Neural progenitor cell (in vitro differentiated cells): Measurements from ENCODE around the gene ARPC5L.

Experiments
- CTCF ChIP-seq: fragments of 200-600 bp; sonication (generic); IDR thresholded peaks from 2 replicates; pipeline ENCODE4 v1.5.1; 2017; ENCODE audit warnings: antibody characterized with exemption, mild to moderate bottlenecking
- EZH2 ChIP-seq: fragments of 200-600 bp; sonication (generic); IDR thresholded peaks from 2 replicates; pipeline ENCODE4 v1.6.1; 2017; ENCODE audit warnings: antibody characterized with exemption, mild to moderate bottlenecking, moderate library complexity

GRCh38 chr9:124834591-124834990 lies 27.3 kb upstream of the ARPC5L start:
- no peak for TF ChIP-seq CTCF
- no peak for TF ChIP-seq EZH2
